Transverse colon (tissue), 4 donors: ENCODE results near the gene VPS51. TPM values are rescaled to one million over a fixed set of nuclear protein-coding genes. Genes with fewer than 3 reads are reported as not detected.

ENCODE experiments used
- DNase-seq: peaks from one replicate; pipeline ENCODE4 v3.0.0-alpha.2; 2019
- H3K27ac ChIP-seq, 4 donors: fragments of 200-600 bp; sonication (generic); 2 replicates each; pipeline ENCODE4 v1.5.1; 2016 to 2018; ENCODE audit warnings: inconsistent platforms in 4 of 4
- H3K27me3 ChIP-seq: fragments of 200-600 bp; sonication (generic); 2 replicates; pipeline ENCODE4 v1.5.1; 2017; ENCODE audit warnings: inconsistent platforms
- H3K36me3 ChIP-seq, 4 donors: fragments of 200-600 bp; sonication (generic); 2 replicates each; pipeline ENCODE4 v1.5.1; 2017 to 2019; ENCODE audit warnings: inconsistent platforms in 4 of 4
- H3K4me1 ChIP-seq, 4 donors: fragments of 200-600 bp; sonication (generic); 2 replicates each; pipeline ENCODE4 v1.5.1; 2017 to 2020; ENCODE audit warnings: inconsistent platforms in 4 of 4
- H3K4me3 ChIP-seq, 4 donors: fragments of 200-600 bp; sonication (generic); 1 replicate in 1 of 4; 2 replicates in 3 of 4; pipeline versions ENCODE4 v1.5.1 to v1.6.1; 2017 to 2019; ENCODE audit warnings: inconsistent platforms in 4 of 4
- H3K9me3 ChIP-seq, 2 donors: fragments of 200-600 bp; sonication (generic); 2 replicates each; pipeline ENCODE4 v1.5.1; 2017 to 2019; ENCODE audit warnings: inconsistent platforms in 2 of 2
- CTCF ChIP-seq, 5 experiments: fragments of 200-600 bp in 3 of 5; fragments of 450-650 bp in 2 of 5; sonication (generic) in 3 of 5; IDR thresholded peaks; 1 replicate in 2 of 5; 2 replicates in 3 of 5; pipeline ENCODE4 v1.5.1; 2016 to 2017; ENCODE audit warnings: antibody characterized with exemption in 5 of 5, inconsistent platforms in 3 of 5, mild to moderate bottlenecking in 2 of 5, moderate library complexity in 1 of 5
- EP300 ChIP-seq: sonication (generic); formaldehyde crosslinking; IDR thresholded peaks from one replicate; pipeline ENCODE4 v1.6.1; 2017; ENCODE audit warnings: antibody characterized with exemption, low read depth
- POLR2A ChIP-seq: fragments of 450-650 bp; IDR thresholded peaks from one replicate; pipeline ENCODE4 v1.6.1; 2016; ENCODE audit warnings: antibody characterized with exemption, mild to moderate bottlenecking, moderate library complexity
- POLR2AphosphoS5 ChIP-seq, 3 donors: sonication (generic); formaldehyde crosslinking; IDR thresholded peaks; one replicate each; pipeline ENCODE4 v1.6.1; 2016; ENCODE audit warnings: antibody characterized with exemption in 3 of 3
- WGBS, 2 donors: methylation state at CpG; one replicate each; pipeline ENCODE4 v1.1.5; 2018; ENCODE audit warnings: low coverage in 1 of 2; 5-methylcytosine and 5-hydroxymethylcytosine counted together
- in situ Hi-C, 4 donors: fragments of 200-750 bp; cut with MboI; loops; one replicate each; pipeline versions ENCODE4 v1.15.0 to v1.15.1; 2017; ENCODE audit warnings: low sequenced_read_pairs in 3 of 4, low pct_ligation_motif_present in 1 of 4, low pct_unique_long_range_greater_than_20kb in 1 of 4
- intact Hi-C: fragments of 100-400 bp; cut with DNase I; formaldehyde crosslinking; loops from one replicate; pipeline ENCODE4 v1.15.1; 2023; ENCODE audit warnings: low total_unique reads
- total RNA-seq, 4 donors: library from RNA; depleted of rRNA; stranded (reverse); fragments of >200 nt; gene quantifications; one replicate each; pipeline ENCODE4 v1.1.0, GENCODE V29; 2016

Gene VPS51
- total RNA-seq, 4 donors from 2014 or later, result 252 to 560 (median 437) TPM

- intact Hi-C loops, result no loop called here
- Histone ChIP-seq H3K27me3 (no peaks in the 10 kb centered on the region), H3K4me1 (peaks cover 8 to 13% (median 10%) of the 10 kb centered on the region in 4 donors), H3K27ac (no peak overlapping the region), H3K4me3 (no peak overlapping the region), H3K9me3 (no peaks in the 10 kb centered on the region), H3K36me3 (peaks cover 0 to 9% (median 0%) of the 10 kb centered on the region in 4 donors)
- TF ChIP-seq POLR2A (no peak), POLR2AphosphoS5 (IDR thresholded peaks at IDR 0.05) (no peak), EP300 (no peak), CTCF (IDR thresholded peaks at IDR 0.05) (no peak)
- 86 to 91% methylated on average over 5 to 6 of the region's 6 CpGs for WGBS, 2 donors
- no peak for DNase-seq
- in situ Hi-C loops, result no loop called here
Observed at GRCh38 chr11:65100674-65101350, 4.8 kb downstream of the VPS51 start.

GRCh38 chr11:65102142-65103095 lies 6.4 kb downstream of the VPS51 start:
- in situ Hi-C loops, result no loop called here
- Histone ChIP-seq H3K9me3 (no peaks in the 10 kb centered on the region), H3K4me3 (no peak overlapping the region), H3K27ac (no peak overlapping the region), H3K4me1 (peaks cover under 1 to 3% (median 1%) of the 10 kb centered on the region in 4 donors), H3K36me3 (peaks cover 0 to 8% (median 0%) of the 10 kb centered on the region in 4 donors), H3K27me3 (no peaks in the 10 kb centered on the region)
- 67 to 68% methylated on average over 5 to 8 of the region's 8 CpGs for WGBS, 2 donors
- DNase-seq, result no peak
- no peak for TF ChIP-seq POLR2A
- TF ChIP-seq POLR2AphosphoS5 (IDR thresholded peaks at IDR 0.05), result no peak
- no peak for TF ChIP-seq CTCF (IDR thresholded peaks at IDR 0.05)
- TF ChIP-seq EP300, result no peak
- intact Hi-C loops, result no loop called here

GRCh38 chr11:65103476-65103875 lies 7.5 kb downstream of the VPS51 start:
- Histone ChIP-seq H3K27me3 (no peaks in the 10 kb centered on the region), H3K36me3 (peaks cover 0 to 10% (median 3%) of the 10 kb centered on the region in 4 donors), H3K4me3 (no peak overlapping the region), H3K9me3 (no peaks in the 10 kb centered on the region), H3K4me1 (no peaks in the 10 kb centered on the region), H3K27ac (no peak overlapping the region)
- DNase-seq, result no peak
- in situ Hi-C loops (no loop called here), intact Hi-C loops (no loop called here)
- TF ChIP-seq POLR2AphosphoS5 (IDR thresholded peaks at IDR 0.05), result no peak
- TF ChIP-seq POLR2A, result no peak
- TF ChIP-seq CTCF (IDR thresholded peaks at IDR 0.05), result no peak
- TF ChIP-seq EP300, result no peak

- intact Hi-C loops (no loop called here), in situ Hi-C loops (no loop called here)
- no peak for TF ChIP-seq EP300
- Histone ChIP-seq H3K9me3 (no peaks in the 10 kb centered on the region), H3K27ac (no peak overlapping the region), H3K36me3 (peaks cover 0 to 11% (median 3%) of the 10 kb centered on the region in 4 donors), H3K4me1 (no peaks in the 10 kb centered on the region), H3K4me3 (no peak overlapping the region), H3K27me3 (no peaks in the 10 kb centered on the region)
- 78 to 82% methylated on average over 4 of the region's 4 CpGs for WGBS, 2 donors
- no peak for DNase-seq
Observed at GRCh38 chr11:65104628-65105027, 8.6 kb downstream of the VPS51 start.
